GM12878 (cell line): ENCODE data around the gene CLDN6. TPM values are rescaled to one million over a fixed set of nuclear protein-coding genes. Genes with fewer than 3 reads are reported as not detected.

Experiments
- ATAC-seq: fragments of 200-7000 bp; cut with Tn5 transposase; 3 replicates; pipeline ENCODE4 v1.9.1; 2020; ENCODE audit warnings: mild to moderate bottlenecking, moderate library complexity
- BruUV-seq: library from RNA; stranded (reverse); fragments of 400-500 nt; replicated peaks from 2 replicates; lab custom pipeline; 2021; lab: Mats Ljungman, UMichigan
- CTCF ChIA-PET: fragments of 300-600 bp; sonication (Branson Sonifier 250); formaldehyde crosslinking; extraction: SDS; loops from one replicate; lab custom pipeline; 2021; ENCODE audit warnings: inconsistent platforms; lab: Yijun Ruan, JAX
- POLR2A ChIA-PET: fragments of 350-600 bp; formaldehyde crosslinking; extraction: SDS; loops from one replicate; lab custom pipeline; 2021; ENCODE audit warnings: inconsistent platforms; lab: Charles Lee
- RAD21 ChIA-PET: fragments of 300-600 bp; sonication (Branson Sonifier 250); formaldehyde crosslinking; loops from one replicate; lab custom pipeline; 2023; ENCODE audit warnings: antibody characterized with exemption; ENCODE audit not compliant: unreplicated experiment; lab: Charles Lee
- SMC1A ChIA-PET: fragments of 300-600 bp; sonication (Branson Sonifier 250); formaldehyde crosslinking; loops from one replicate; lab custom pipeline; 2023; ENCODE audit not compliant: unreplicated experiment, uncharacterized antibody; lab: Charles Lee
- DNase-seq: peaks from one replicate; pipeline ENCODE4 v3.0.0-alpha.2; 2011; ENCODE audit warnings: low read depth, low spot score
- FAIRE-seq: peaks from 3 replicates; lab custom pipeline; 2011; peaks lifted over from hg19 to GRCh38; lab: Jason Lieb, UNC
- H2AFZ ChIP-seq: 2 replicates; pipeline ENCODE4 v1.6.0; 2011; ENCODE audit warnings: low read depth, low read length, control low read depth; ENCODE audit not compliant: control insufficient read depth
- H3K27ac ChIP-seq: 2 replicates; pipeline ENCODE4 v1.5.1; 2011; ENCODE audit warnings: control low read depth; ENCODE audit not compliant: control insufficient read depth, insufficient read depth
- H3K27me3 ChIP-seq, 2 experiments: replicated peaks in 1 of 2; 2 replicates each; pipeline versions ENCODE4 v1.6.0 to v1.6.1; 2011; ENCODE audit warnings: low read length in 1 of 2; ENCODE audit not compliant: control insufficient read depth in 2 of 2, insufficient read depth in 2 of 2
- H3K36me3 ChIP-seq, 2 experiments: 2 replicates each; pipeline ENCODE4 v1.5.1; 2011; ENCODE audit warnings: low read length in 1 of 2; ENCODE audit not compliant: control insufficient read depth in 2 of 2, insufficient read depth in 2 of 2
- H3K4me1 ChIP-seq: 2 replicates; pipeline ENCODE4 v1.6.1; 2011; ENCODE audit warnings: mild to moderate bottlenecking, low read length, moderate library complexity, mixed read lengths; ENCODE audit not compliant: control insufficient read depth, insufficient read depth
- H3K4me2 ChIP-seq: 2 replicates; pipeline ENCODE4 v1.6.0; 2011; ENCODE audit warnings: control low read depth; ENCODE audit not compliant: control insufficient read depth, insufficient read depth
- H3K4me3 ChIP-seq: fragments of 200-600 bp; sonication (generic); 2 replicates; pipeline ENCODE4 v1.5.1; 2016
- H3K79me2 ChIP-seq: 2 replicates; pipeline ENCODE4 v1.6.0; 2011; ENCODE audit warnings: low read length; ENCODE audit not compliant: control insufficient read depth, insufficient read depth
- H3K9ac ChIP-seq: 2 replicates; pipeline ENCODE4 v1.8.0; 2011; ENCODE audit warnings: low read length, control low read depth, mixed read lengths; ENCODE audit not compliant: control insufficient read depth, insufficient read depth
- H3K9me3 ChIP-seq: replicated peaks from 3 replicates; pipeline ENCODE4 v1.5.1; 2011; ENCODE audit warnings: mild to moderate bottlenecking, low read length; ENCODE audit not compliant: control insufficient read depth, insufficient read depth
- H4K20me1 ChIP-seq: 2 replicates; pipeline ENCODE4 v1.6.0; 2011; ENCODE audit not compliant: control insufficient read depth, insufficient read depth
- CEBPB ChIP-seq, 2 experiments: fragments of 150-350 bp in 1 of 2; IDR thresholded peaks; 2 replicates each; pipeline ENCODE4 v1.6.1; 2012 to 2014; ENCODE audit warnings: low read depth in 2 of 2, low read length in 2 of 2, borderline replicate concordance in 1 of 2, inconsistent platforms in 1 of 2
- E2F4 ChIP-seq: IDR thresholded peaks from 2 replicates; pipeline ENCODE4 v1.6.1; 2012; ENCODE audit warnings: low read depth, low read length, improper control_type of control experiment
- POLR2AphosphoS2 ChIP-seq: IDR thresholded peaks from 2 replicates; pipeline ENCODE4 v1.6.1; 2011; ENCODE audit warnings: low read depth, mild to moderate bottlenecking, low read length, improper control_type of control experiment, moderate library complexity
- SPI1 ChIP-seq: IDR thresholded peaks from 2 replicates; pipeline ENCODE4 v1.6.1; 2011; ENCODE audit warnings: low read depth, mild to moderate bottlenecking, low read length, moderate library complexity, borderline replicate concordance; ENCODE audit not compliant: insufficient read depth
- WRNIP1 ChIP-seq: IDR thresholded peaks from 2 replicates; pipeline ENCODE4 v1.6.1; 2011; ENCODE audit warnings: low read depth, low read length, improper control_type of control experiment, borderline replicate concordance
- WGBS: methylation state at CpG from one replicate; pipeline ENCODE4 v1.1.6; 2016; ENCODE audit warnings: low lambda C conversion rate; ENCODE audit not compliant: insufficient replicate concordance, insufficient coverage; ENCODE audit errors: missing lambda C conversion rate; 5-methylcytosine and 5-hydroxymethylcytosine counted together
- in situ Hi-C: fragments of 300-500 bp; cut with MboI; formaldehyde crosslinking; loops from 9 replicates; pipeline ENCODE4 v1.14.3; 2018; ENCODE audit warnings: mixed read lengths
- intact Hi-C: fragments of 100-400 bp; cut with micrococcal nuclease; formaldehyde crosslinking; loops from one replicate; pipeline ENCODE4 v1.14.2; 2022; ENCODE audit not compliant: unreplicated experiment
- polyA plus RNA-seq, 11 experiments: library from polyadenylated mRNA; depleted of rRNA in 4 of 11; unstranded in 6 of 11; stranded (reverse) in 5 of 11; fragments of >200 nt; fragmentation: Nextera tagmentation in 4 of 11; fragmentation: Illumina TruSeq in 1 of 11; extraction: Ambion mirVana in 4 of 11; extraction: Trizol in 1 of 11; gene quantifications; 1 replicate in 1 of 11; 2 replicates in 10 of 11; pipeline versions ENCODE4 v1.2.1 to v1.2.3, GENCODE V29; 2011 to 2016; ENCODE audit warnings: inconsistent platforms in 2 of 11, missing spikeins in 2 of 11, low read depth in 1 of 11
- total RNA-seq, 4 experiments: library from RNA; depleted of rRNA in 3 of 4; stranded (reverse); fragments of >200 nt in 3 of 4; fragmentation: Illumina TruSeq in 1 of 4; extraction: Trizol in 1 of 4; gene quantifications; 2 replicates each; pipeline versions ENCODE4 v1.2.1 to v1.2.3, GENCODE V29; 2013 to 2021

Gene CLDN6
- total and polyA plus RNA-seq, 10 of the 15 experiments (the other 5 are each of a cell fraction or from before 2014, with no cell fraction given): 0.15 to 0.26 (median 0.23) TPM; not detected in 7

DNA sequence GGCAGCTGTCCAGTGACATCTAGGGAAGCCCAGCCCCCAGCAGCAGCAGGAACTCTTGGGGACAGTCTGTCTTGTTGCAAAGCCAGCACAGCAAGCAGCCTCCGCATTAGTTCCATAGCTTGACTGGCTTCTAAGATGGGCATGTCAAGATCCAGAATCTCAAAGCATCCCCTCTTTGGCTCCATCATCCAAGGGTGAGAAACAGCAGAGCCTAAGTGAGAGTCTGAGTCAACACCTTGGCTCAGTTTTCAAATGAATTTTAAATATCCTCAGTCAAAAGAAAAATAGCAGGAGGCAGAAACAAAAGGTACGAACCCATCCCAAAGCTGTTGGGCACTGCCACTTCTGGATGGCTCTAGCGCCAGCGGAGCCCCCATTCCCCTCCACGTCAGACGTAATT, 3.0 kb downstream of the CLDN6 start:
- no peak overlapping the region for H2AFZ ChIP-seq
- RAD21 ChIA-PET: interaction anchor here (0.7 kb wide), 1 partner anchor 60 kb away, joined by 3 read pairs; no protein-coding TSS in a partner anchor
- no peak overlapping the region for H3K4me3 ChIP-seq
- H4K20me1 ChIP-seq: no peaks in the 10 kb centered on the region
- POLR2A ChIA-PET: interaction anchor here (0.6 kb wide), 1 partner anchor 12 kb away, joined by 4 read pairs; no protein-coding TSS in a partner anchor
- TF ChIP-seq SPI1 (no peak), E2F4 (no peak), POLR2AphosphoS2 (no peak), CEBPB (IDR thresholded peaks at IDR 0.05; ENCODE audit: borderline replicate concordance in 1 of 2, low read depth in 2 of 2, low read length in 2 of 2) (no peak), WRNIP1 (no peak)
- TF ChIP-seq, all 136 proteins: peak for 0
- FAIRE-seq: no peak
- ChIA-PET SMC1A (no interaction called here), CTCF (interaction anchor here (1.3 kb wide), 1 partner anchor 17 kb away, joined by 4 read pairs; no protein-coding TSS in a partner anchor)
- no peak for ATAC-seq
- Histone ChIP-seq H3K4me1 (no peaks in the 10 kb centered on the region; the same call in 1 of the 2 replicates), H3K9ac (no peak overlapping the region), H3K36me3 (no peaks in the 10 kb centered on the region), H3K4me2 (no peak overlapping the region), H3K79me2 (no peaks in the 10 kb centered on the region), H3K27ac (no peak overlapping the region), H3K9me3 (no peaks in the 10 kb centered on the region), H3K27me3 (peaks cover 0 to 10% of the 10 kb centered on the region in 2 experiments)
- no TSS peak for BruUV-seq
- in situ Hi-C loops (no loop called here), intact Hi-C loops (no loop called here)
- 86% methylated on average over 6 of the region's 6 CpGs for WGBS
- no peak for DNase-seq
